K562 (cell line): ENCODE data around the gene FGGY. TPM values are rescaled to one million over a fixed set of nuclear protein-coding genes. Genes with fewer than 3 reads are reported as not detected.

Source experiments
- CBFA2T3 ChIP-seq: fragments of 450-650 bp; IDR thresholded peaks from 2 replicates; pipeline ENCODE4 v1.6.1; 2017
- CREB3L1 ChIP-seq: fragments of 450-650 bp; IDR thresholded peaks from 2 replicates; pipeline ENCODE4 v1.6.1; 2014; ENCODE audit warnings: low read depth, mild to moderate bottlenecking, moderate library complexity, borderline replicate concordance
- E2F6 ChIP-seq, 2 experiments: IDR thresholded peaks; 2 replicates each; pipeline ENCODE4 v1.6.1; 2011; ENCODE audit warnings: borderline replicate concordance in 1 of 2, control low read depth in 1 of 2, low read depth in 1 of 2, low read length in 1 of 2, mild to moderate bottlenecking in 1 of 2, mixed read lengths in 1 of 2, moderate library complexity in 1 of 2; ENCODE audit not compliant: insufficient read depth in 1 of 2, insufficient read length in 1 of 2, poor library complexity in 1 of 2, severe bottlenecking in 1 of 2; ENCODE audit errors: extremely low read depth in 1 of 2
- FOXK1 ChIP-seq: sonication (generic); formaldehyde crosslinking; IDR thresholded peaks from 2 replicates; pipeline ENCODE4 v1.8.0; 2022; ENCODE audit warnings: missing genetic modification reagents, mild to moderate bottlenecking, borderline replicate concordance
- HDAC1 ChIP-seq, 2 experiments: fragments of 450-650 bp; IDR thresholded peaks; 2 replicates each; pipeline ENCODE4 v1.6.1; 2016 to 2017; ENCODE audit warnings: inconsistent platforms in 1 of 2, mild to moderate bottlenecking in 1 of 2, moderate library complexity in 1 of 2
- HDAC8 ChIP-seq: fragments of 450-650 bp; IDR thresholded peaks from 2 replicates; pipeline ENCODE4 v1.6.1; 2016; ENCODE audit warnings: mild to moderate bottlenecking, missing genetic modification characterization, moderate library complexity, missing compliant biosample characterization
- LARP7 ChIP-seq: fragments of 450-650 bp; IDR thresholded peaks from 2 replicates; pipeline ENCODE4 v1.6.1; 2016
- MTF1 ChIP-seq: fragments of 250-450 bp; sonication (Bioruptor Pico); IDR thresholded peaks from 2 replicates; pipeline ENCODE4 v1.9.0; 2021; ENCODE audit warnings: moderate library complexity, mild to moderate bottlenecking, inconsistent platforms, borderline replicate concordance
- NCOA1 ChIP-seq: fragments of 450-650 bp; IDR thresholded peaks from 2 replicates; pipeline ENCODE4 v1.6.1; 2016; ENCODE audit warnings: low read depth
- TAF1 ChIP-seq: IDR thresholded peaks from 2 replicates; pipeline ENCODE4 v1.6.1; 2011; ENCODE audit warnings: mild to moderate bottlenecking, low read length, moderate library complexity; ENCODE audit not compliant: insufficient read depth, control insufficient read depth, severe bottlenecking; ENCODE audit errors: extremely low read depth
- TFAM ChIP-seq: fragments of 250-450 bp; sonication (Bioruptor Pico); conservative IDR thresholded peaks from 2 replicates; pipeline ENCODE4 v1.5.0; 2021; ENCODE audit warnings: mild to moderate bottlenecking, moderate library complexity
- polyA plus RNA-seq, 8 experiments: library from polyadenylated mRNA; depleted of rRNA in 4 of 8; stranded (reverse) in 5 of 8; unstranded in 3 of 8; fragments of >200 nt; fragmentation: Nextera tagmentation in 2 of 8; fragmentation: Illumina TruSeq in 1 of 8; extraction: Ambion mirVana in 2 of 8; extraction: Trizol in 1 of 8; gene quantifications; 2 replicates each; pipeline versions ENCODE4 v1.2.1 to v1.2.3, GENCODE V29; 2011 to 2014; ENCODE audit warnings: inconsistent platforms in 1 of 8, missing spikeins in 1 of 8
- total RNA-seq, 7 experiments: library from RNA; depleted of rRNA in 6 of 7; stranded (reverse); fragments of >200 nt in 6 of 7; fragmentation: Illumina TruSeq in 2 of 7; extraction: Trizol in 2 of 7; gene quantifications; 2 replicates each; pipeline versions ENCODE4 v1.2.1 to v1.2.3, GENCODE V29; 2011 to 2021; ENCODE audit warnings: low replicate concordance in 1 of 7
- TF ChIP-seq, protein P1 (sequence below): fragments of 200-800 bp; sonication (Bioruptor generic); IDR thresholded peaks from 2 replicates; pipeline ENCODE4 v1.6.1; 2017; ENCODE audit warnings: missing genetic modification characterization, missing compliant biosample characterization

Gene FGGY
- total and polyA plus RNA-seq, 9 of the 15 experiments (the other 6 are each of a cell fraction or from before 2014, with no cell fraction given): 9.7 to 19.2 (median 12.6) TPM

GRCh38 chr1:59446257-59446901, 149.5 kb downstream of the FGGY start (continued):
- TF ChIP-seq LARP7 (no peak), E2F6 (IDR thresholded peaks at IDR 0.05; ENCODE audit: borderline replicate concordance in 1 of 2, extremely low read depth in 1 of 2, insufficient read depth in 1 of 2, insufficient read length in 1 of 2, low read depth in 1 of 2, low read length in 1 of 2, poor library complexity in 1 of 2, severe bottlenecking in 1 of 2) (no peak), HDAC8 (tag) (no peak), CREB3L1 (no peak), NCOA1 (no peak), TAF1 (no peak), CBFA2T3 (no peak), MTF1 (CRISPR knock-in tag) (no peak), FOXK1 (no peak), HDAC1 (IDR thresholded peaks at IDR 0.05) (no peak), TFAM (CRISPR knock-in tag) (no peak)
- TF ChIP-seq, protein P1, sequence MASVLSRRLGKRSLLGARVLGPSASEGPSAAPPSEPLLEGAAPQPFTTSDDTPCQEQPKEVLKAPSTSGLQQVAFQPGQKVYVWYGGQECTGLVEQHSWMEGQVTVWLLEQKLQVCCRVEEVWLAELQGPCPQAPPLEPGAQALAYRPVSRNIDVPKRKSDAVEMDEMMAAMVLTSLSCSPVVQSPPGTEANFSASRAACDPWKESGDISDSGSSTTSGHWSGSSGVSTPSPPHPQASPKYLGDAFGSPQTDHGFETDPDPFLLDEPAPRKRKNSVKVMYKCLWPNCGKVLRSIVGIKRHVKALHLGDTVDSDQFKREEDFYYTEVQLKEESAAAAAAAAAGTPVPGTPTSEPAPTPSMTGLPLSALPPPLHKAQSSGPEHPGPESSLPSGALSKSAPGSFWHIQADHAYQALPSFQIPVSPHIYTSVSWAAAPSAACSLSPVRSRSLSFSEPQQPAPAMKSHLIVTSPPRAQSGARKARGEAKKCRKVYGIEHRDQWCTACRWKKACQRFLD: no peak; the same call in 1 of the 2 replicates
